ENCODE data around the gene PC. TPM values are rescaled to one million over a fixed set of nuclear protein-coding genes. Genes with fewer than 3 reads are reported as not detected.

The PC gene
- total and polyA plus RNA-seq, 2 experiments from 2014 or later: 18.3 to 21.7 TPM

DNA sequence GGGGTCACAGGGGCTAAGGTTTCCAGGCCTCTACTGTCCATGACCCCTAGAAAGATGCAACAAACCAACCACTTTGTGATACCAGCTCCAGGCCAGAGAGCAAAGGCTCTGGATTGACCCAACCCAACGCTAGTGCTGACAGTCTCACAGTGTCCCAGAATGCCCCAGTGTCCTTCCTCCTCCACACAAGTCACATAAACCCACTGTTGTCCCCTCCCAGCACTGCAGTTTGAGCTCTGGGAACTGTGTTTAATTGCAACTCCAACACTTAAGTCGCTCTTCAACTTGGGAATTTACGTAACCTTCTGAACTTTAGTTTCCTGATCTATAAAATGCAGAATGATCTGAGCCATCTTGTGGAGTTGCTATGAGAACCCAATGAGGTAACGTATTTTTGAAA, 47.5 kb downstream of the PC start (continued):
- TF ChIP-seq, protein P1, sequence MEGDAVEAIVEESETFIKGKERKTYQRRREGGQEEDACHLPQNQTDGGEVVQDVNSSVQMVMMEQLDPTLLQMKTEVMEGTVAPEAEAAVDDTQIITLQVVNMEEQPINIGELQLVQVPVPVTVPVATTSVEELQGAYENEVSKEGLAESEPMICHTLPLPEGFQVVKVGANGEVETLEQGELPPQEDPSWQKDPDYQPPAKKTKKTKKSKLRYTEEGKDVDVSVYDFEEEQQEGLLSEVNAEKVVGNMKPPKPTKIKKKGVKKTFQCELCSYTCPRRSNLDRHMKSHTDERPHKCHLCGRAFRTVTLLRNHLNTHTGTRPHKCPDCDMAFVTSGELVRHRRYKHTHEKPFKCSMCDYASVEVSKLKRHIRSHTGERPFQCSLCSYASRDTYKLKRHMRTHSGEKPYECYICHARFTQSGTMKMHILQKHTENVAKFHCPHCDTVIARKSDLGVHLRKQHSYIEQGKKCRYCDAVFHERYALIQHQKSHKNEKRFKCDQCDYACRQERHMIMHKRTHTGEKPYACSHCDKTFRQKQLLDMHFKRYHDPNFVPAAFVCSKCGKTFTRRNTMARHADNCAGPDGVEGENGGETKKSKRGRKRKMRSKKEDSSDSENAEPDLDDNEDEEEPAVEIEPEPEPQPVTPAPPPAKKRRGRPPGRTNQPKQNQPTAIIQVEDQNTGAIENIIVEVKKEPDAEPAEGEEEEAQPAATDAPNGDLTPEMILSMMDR (conservative IDR thresholded peaks at IDR 0.05; ENCODE audit: low read depth in 2 of 2): no peak
- TF ChIP-seq EZH2phosphoT487 (IDR thresholded peaks at IDR 0.05; ENCODE audit: unreplicated experiment) (no peak), EZH2 (IDR thresholded peaks at IDR 0.05; ENCODE audit: low read depth, unreplicated experiment) (no peak)
- TF ChIP-seq, protein P2, sequence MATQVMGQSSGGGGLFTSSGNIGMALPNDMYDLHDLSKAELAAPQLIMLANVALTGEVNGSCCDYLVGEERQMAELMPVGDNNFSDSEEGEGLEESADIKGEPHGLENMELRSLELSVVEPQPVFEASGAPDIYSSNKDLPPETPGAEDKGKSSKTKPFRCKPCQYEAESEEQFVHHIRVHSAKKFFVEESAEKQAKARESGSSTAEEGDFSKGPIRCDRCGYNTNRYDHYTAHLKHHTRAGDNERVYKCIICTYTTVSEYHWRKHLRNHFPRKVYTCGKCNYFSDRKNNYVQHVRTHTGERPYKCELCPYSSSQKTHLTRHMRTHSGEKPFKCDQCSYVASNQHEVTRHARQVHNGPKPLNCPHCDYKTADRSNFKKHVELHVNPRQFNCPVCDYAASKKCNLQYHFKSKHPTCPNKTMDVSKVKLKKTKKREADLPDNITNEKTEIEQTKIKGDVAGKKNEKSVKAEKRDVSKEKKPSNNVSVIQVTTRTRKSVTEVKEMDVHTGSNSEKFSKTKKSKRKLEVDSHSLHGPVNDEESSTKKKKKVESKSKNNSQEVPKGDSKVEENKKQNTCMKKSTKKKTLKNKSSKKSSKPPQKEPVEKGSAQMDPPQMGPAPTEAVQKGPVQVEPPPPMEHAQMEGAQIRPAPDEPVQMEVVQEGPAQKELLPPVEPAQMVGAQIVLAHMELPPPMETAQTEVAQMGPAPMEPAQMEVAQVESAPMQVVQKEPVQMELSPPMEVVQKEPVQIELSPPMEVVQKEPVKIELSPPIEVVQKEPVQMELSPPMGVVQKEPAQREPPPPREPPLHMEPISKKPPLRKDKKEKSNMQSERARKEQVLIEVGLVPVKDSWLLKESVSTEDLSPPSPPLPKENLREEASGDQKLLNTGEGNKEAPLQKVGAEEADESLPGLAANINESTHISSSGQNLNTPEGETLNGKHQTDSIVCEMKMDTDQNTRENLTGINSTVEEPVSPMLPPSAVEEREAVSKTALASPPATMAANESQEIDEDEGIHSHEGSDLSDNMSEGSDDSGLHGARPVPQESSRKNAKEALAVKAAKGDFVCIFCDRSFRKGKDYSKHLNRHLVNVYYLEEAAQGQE (IDR thresholded peaks at IDR 0.05; ENCODE audit: unreplicated experiment): no peak

DNA sequence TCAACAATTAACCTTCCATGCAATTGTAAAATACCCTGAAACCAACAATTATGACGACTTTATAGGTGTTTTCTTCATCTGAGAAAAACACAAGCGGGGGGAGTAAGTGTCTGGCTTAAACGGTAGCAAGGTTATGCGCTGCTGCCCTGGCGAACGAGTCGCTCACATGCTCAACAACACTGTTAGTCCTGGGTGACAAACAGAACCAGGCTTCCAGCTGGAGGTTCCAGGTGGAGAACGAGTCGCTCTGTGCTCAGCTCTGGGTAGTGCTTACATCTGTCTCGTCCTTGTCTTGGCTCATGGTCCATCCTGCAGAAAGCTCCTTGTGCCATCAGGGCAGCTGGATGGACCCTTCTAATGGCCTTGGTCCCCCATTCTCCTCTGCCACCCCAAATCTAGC, 48.2 kb downstream of the PC start:
- no peak overlapping the region for H3K4me3 Mint-ChIP-seq

DNA sequence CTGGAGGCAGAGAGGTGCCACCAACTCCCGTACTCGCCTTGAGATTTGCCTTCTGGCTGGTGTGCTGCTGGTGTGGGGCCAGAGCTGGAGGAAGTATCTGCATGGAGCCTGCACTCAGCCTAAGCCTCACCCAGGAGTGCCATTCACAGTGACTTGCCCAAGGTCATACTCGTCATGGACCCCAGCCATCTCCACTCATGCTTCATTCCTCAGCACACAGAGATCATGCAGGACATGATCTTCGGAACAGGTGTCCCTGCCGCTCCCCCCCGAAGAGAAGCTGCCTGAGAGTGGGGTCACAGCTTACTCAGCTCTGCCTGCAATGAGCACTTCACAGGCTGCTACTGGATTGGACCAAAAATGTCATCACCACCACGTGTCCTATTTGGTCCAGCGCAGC, 49.0 kb downstream of the PC start:
- Histone ChIP-seq H3K4me3 (no peak overlapping the region), H3K79me2 (replicated peaks; ENCODE audit: insufficient read depth) (no peaks in the 10 kb centered on the region), H3K27ac (ENCODE audit: low read depth) (no peak overlapping the region), H3K4me1 (ENCODE audit: insufficient read depth) (peaks cover 25% of the 10 kb centered on the region), H2AFZ (no peak overlapping the region), H3K36me3 (ENCODE audit: insufficient read depth) (no peaks in the 10 kb centered on the region), H3K4me2 (no peak overlapping the region), H3K27me3 (ENCODE audit: insufficient read depth) (no peaks in the 10 kb centered on the region), H4K20me1 (replicated peaks; ENCODE audit: insufficient read depth) (no peaks in the 10 kb centered on the region), H3F3A (replicated peaks; ENCODE audit: low read depth) (no peaks in the 10 kb centered on the region), H3K9me2 (ENCODE audit: insufficient read depth) (no peaks in the 10 kb centered on the region)
- Mint-ChIP-seq H3K4me1 (peaks cover 48% of the 10 kb centered on the region), H3K4me3 (no peak overlapping the region), H3K27ac (0 out of 2 replicates have a peak overlapping the region, but pooled peaks have one; percentile 4), H3K9me3 (no peaks in the 10 kb centered on the region), H3K36me3 (ENCODE audit: low read depth) (no peaks in the 10 kb centered on the region), H3K27me3 (ENCODE audit: insufficient read depth, low read depth, poor library complexity) (peaks cover 11% of the 10 kb centered on the region)
- DNase-seq (ENCODE audit: low spot score) (no peak), ATAC-seq (no peak)
- TF ChIP-seq ZNF114 (CRISPR knock-in tag; IDR thresholded peaks at IDR 0.05): no peak
- TF ChIP-seq EZH2 (IDR thresholded peaks at IDR 0.05; ENCODE audit: low read depth, unreplicated experiment): no peak
- TF ChIP-seq POLR2AphosphoS5 (IDR thresholded peaks at IDR 0.05; ENCODE audit: low read depth): no peak
- TF ChIP-seq ZNF331 (CRISPR knock-in tag; IDR thresholded peaks at IDR 0.05; ENCODE audit: low read depth): no peak
- TF ChIP-seq EZH2phosphoT487 (IDR thresholded peaks at IDR 0.05; ENCODE audit: unreplicated experiment): no peak
- no peak for TF ChIP-seq NANOG (IDR thresholded peaks at IDR 0.05; ENCODE audit: borderline replicate concordance)
- TF ChIP-seq JUNB (IDR thresholded peaks at IDR 0.05; ENCODE audit: unreplicated experiment): no peak
- TF ChIP-seq, protein P2 (IDR thresholded peaks at IDR 0.05; ENCODE audit: unreplicated experiment): no peak
- TF ChIP-seq, protein P3, sequence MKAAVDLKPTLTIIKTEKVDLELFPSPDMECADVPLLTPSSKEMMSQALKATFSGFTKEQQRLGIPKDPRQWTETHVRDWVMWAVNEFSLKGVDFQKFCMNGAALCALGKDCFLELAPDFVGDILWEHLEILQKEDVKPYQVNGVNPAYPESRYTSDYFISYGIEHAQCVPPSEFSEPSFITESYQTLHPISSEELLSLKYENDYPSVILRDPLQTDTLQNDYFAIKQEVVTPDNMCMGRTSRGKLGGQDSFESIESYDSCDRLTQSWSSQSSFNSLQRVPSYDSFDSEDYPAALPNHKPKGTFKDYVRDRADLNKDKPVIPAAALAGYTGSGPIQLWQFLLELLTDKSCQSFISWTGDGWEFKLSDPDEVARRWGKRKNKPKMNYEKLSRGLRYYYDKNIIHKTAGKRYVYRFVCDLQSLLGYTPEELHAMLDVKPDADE (IDR thresholded peaks at IDR 0.05): no peak

More for the DNA sequence above, 48.2 kb downstream of the PC start:
- H3K4me3 ChIP-seq: no peak overlapping the region
- ATAC-seq: no peak
- Mint-ChIP-seq H3K27me3 (ENCODE audit: insufficient read depth, low read depth, poor library complexity) (peaks cover 11% of the 10 kb centered on the region), H3K9me3 (no peaks in the 10 kb centered on the region), H3K36me3 (ENCODE audit: low read depth) (no peaks in the 10 kb centered on the region), H3K4me1 (peaks cover 44% of the 10 kb centered on the region), H3K27ac (no peak overlapping the region)
- H3K27ac ChIP-seq (ENCODE audit: low read depth): no peak overlapping the region
- DNase-seq (ENCODE audit: low spot score): no peak
- no peaks in the 10 kb centered on the region for H3K9me2 ChIP-seq (ENCODE audit: insufficient read depth)
- H3F3A ChIP-seq (replicated peaks; ENCODE audit: low read depth): no peaks in the 10 kb centered on the region
- H3K4me2 ChIP-seq: no peak overlapping the region
- no peak for TF ChIP-seq EZH2 (IDR thresholded peaks at IDR 0.05; ENCODE audit: low read depth, unreplicated experiment)
- no peak overlapping the region for H2AFZ ChIP-seq
- H3K36me3 ChIP-seq (ENCODE audit: insufficient read depth): no peaks in the 10 kb centered on the region
- peaks cover 25% of the 10 kb centered on the region for H3K4me1 ChIP-seq (ENCODE audit: insufficient read depth)
- H3K79me2 ChIP-seq (replicated peaks; ENCODE audit: insufficient read depth): no peaks in the 10 kb centered on the region
- H4K20me1 ChIP-seq (replicated peaks; ENCODE audit: insufficient read depth): no peaks in the 10 kb centered on the region
- H3K27me3 ChIP-seq (ENCODE audit: insufficient read depth): no peaks in the 10 kb centered on the region
